ENCODE results near the gene SSBP3. TPM values are rescaled to one million over a fixed set of nuclear protein-coding genes. Genes with fewer than 3 reads are reported as not detected.
"Not testable (repeated sequence)": the region's sequence is repeated elsewhere in the genome, so short reads cannot be mapped to it uniquely, and the experiment has no call there.

SSBP3 gene
- total RNA-seq, 1 donor from 2014 or later: 44.0 TPM

DNA sequence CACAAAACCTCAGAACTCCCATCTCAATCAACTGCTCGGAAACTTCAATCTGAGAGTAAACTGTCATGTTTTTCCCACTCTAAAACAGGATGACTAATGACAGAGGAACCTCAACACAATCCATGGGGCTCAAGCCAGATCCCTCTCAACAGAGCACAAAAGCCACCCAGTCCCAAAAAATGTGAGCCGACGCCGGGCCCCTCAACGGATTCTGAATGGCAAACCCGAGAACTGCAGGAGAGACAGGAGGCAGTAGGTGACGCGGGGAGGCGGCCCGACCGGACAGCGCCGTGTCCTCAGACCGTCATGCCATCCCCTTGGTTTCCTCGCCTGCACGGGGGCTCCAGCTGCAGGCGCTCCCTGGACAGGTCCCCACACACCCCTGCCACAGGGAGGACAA, 53.4 kb downstream of the SSBP3 start:
- H3K27ac ChIP-seq: no peak overlapping the region
- H3K4me3 ChIP-seq: no peak overlapping the region
- H3K27me3 ChIP-seq (ENCODE audit: low read depth): no peaks in the 10 kb centered on the region
- H3K36me3 ChIP-seq: peaks cover 2% of the 10 kb centered on the region
- no peaks in the 10 kb centered on the region for H3K9me3 ChIP-seq
- intact Hi-C loops (cut with DNase I): no loop called here
- H3K4me1 ChIP-seq: peaks cover 38% of the 10 kb centered on the region
- ATAC-seq (no peak), DNase-seq (no peak)
- TF ChIP-seq, protein P1, sequence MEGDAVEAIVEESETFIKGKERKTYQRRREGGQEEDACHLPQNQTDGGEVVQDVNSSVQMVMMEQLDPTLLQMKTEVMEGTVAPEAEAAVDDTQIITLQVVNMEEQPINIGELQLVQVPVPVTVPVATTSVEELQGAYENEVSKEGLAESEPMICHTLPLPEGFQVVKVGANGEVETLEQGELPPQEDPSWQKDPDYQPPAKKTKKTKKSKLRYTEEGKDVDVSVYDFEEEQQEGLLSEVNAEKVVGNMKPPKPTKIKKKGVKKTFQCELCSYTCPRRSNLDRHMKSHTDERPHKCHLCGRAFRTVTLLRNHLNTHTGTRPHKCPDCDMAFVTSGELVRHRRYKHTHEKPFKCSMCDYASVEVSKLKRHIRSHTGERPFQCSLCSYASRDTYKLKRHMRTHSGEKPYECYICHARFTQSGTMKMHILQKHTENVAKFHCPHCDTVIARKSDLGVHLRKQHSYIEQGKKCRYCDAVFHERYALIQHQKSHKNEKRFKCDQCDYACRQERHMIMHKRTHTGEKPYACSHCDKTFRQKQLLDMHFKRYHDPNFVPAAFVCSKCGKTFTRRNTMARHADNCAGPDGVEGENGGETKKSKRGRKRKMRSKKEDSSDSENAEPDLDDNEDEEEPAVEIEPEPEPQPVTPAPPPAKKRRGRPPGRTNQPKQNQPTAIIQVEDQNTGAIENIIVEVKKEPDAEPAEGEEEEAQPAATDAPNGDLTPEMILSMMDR (IDR thresholded peaks at IDR 0.05): no peak

DNA sequence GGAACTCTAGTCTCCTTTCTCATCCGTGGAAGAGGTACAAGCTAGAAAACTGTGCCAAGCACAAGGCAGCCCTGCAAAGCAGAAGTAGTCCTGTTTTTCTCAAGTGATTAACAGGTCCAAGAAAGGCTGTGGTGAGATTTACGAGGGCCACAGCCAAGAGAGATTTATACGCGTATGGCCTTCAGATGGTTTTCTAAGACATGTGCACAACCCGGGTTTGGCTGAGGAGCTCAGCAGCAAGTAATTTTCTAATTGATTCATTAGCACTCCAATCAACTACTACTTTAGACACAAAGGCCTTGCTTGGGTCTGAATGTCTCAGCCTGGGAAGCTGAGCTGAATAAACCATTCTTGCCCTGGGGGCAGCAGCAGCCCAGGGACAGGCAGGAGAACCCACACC, 55.8 kb downstream of the SSBP3 start:
- Histone ChIP-seq H3K4me1 (peaks cover 17% of the 10 kb centered on the region), H3K36me3 (no peaks in the 10 kb centered on the region), H3K9me3 (no peaks in the 10 kb centered on the region), H3K27ac (no peak overlapping the region), H3K27me3 (ENCODE audit: low read depth) (no peaks in the 10 kb centered on the region), H3K4me3 (no peak overlapping the region)
- ATAC-seq: no peak
- intact Hi-C loops (cut with DNase I): no loop called here
- DNase-seq: no peak
- TF ChIP-seq, protein P1 (IDR thresholded peaks at IDR 0.05): no peak

DNA sequence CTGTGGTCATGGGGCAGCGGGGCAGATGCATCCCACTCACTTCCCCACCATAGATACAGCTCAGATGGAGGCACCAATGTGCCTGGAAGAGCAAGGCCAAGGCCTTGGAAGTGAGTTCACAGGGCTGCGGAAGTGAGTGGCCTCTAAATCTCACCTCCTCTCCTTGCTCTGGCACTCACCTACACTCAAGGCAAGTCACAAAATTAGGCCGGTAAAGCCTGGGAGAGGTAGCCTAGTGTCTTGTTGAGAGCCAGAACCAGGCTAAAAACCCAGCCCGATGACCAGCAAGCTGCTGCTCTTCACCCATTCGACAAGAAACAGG, 57.5 kb downstream of the SSBP3 start:
- H3K36me3 ChIP-seq: no peaks in the 10 kb centered on the region
- no peak overlapping the region for H3K4me3 ChIP-seq
- no peak overlapping the region for H3K27ac ChIP-seq
- DNase-seq: no peak
- peaks cover 8% of the 10 kb centered on the region for H3K4me1 ChIP-seq
- no peaks in the 10 kb centered on the region for H3K9me3 ChIP-seq
- ATAC-seq: no peak
- intact Hi-C loops (cut with DNase I): no loop called here
- H3K27me3 ChIP-seq (ENCODE audit: low read depth): no peaks in the 10 kb centered on the region
- TF ChIP-seq, protein P1 (IDR thresholded peaks at IDR 0.05): no peak

DNA sequence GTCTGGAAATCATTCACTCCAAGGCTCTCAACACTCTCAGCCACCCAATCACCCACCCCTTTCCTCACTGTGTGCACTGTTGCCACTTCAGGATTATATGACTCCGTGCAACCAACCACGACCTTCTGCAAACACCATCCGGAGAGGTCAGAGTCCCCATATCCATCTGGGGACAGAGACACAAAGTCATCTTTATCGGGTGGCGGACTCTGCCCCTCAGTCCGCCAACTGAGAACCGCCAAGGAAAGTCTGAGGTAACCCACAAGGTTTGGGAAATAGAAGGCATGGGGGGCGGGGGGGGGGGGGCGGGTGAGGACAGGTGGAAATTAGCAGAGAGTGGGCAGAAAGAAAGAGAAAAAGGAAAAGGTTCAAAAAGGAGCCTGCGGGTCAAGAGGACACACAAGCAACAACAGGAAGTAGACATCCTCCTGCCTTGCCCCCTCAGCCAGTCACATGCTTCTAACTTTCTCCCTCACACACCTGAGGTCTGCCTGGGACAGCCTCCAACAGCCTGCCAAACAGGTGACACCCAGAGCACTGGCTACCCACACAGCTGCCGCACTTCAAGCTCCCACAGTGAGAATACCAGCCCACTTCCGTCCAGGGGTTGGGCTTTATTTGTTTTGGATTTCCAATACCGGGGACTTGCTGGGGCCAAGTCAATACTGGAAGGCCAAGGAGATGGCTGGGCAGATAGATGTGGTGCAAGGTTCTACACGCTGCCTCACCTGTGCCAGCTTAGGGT, 58.1 kb downstream of the SSBP3 start:
- no peak overlapping the region for H3K4me3 ChIP-seq
- TF ChIP-seq, protein P1 (IDR thresholded peaks at IDR 0.05): no peak
- no peak overlapping the region for H3K27ac ChIP-seq
- no peaks in the 10 kb centered on the region for H3K9me3 ChIP-seq
- ATAC-seq (peak; percentile 82 to 89), DNase-seq (peak; percentile 67)
- no peaks in the 10 kb centered on the region for H3K27me3 ChIP-seq (ENCODE audit: low read depth)
- intact Hi-C loops (cut with DNase I): no loop called here
- peaks cover 8% of the 10 kb centered on the region for H3K4me1 ChIP-seq
- H3K36me3 ChIP-seq: no peaks in the 10 kb centered on the region

DNA sequence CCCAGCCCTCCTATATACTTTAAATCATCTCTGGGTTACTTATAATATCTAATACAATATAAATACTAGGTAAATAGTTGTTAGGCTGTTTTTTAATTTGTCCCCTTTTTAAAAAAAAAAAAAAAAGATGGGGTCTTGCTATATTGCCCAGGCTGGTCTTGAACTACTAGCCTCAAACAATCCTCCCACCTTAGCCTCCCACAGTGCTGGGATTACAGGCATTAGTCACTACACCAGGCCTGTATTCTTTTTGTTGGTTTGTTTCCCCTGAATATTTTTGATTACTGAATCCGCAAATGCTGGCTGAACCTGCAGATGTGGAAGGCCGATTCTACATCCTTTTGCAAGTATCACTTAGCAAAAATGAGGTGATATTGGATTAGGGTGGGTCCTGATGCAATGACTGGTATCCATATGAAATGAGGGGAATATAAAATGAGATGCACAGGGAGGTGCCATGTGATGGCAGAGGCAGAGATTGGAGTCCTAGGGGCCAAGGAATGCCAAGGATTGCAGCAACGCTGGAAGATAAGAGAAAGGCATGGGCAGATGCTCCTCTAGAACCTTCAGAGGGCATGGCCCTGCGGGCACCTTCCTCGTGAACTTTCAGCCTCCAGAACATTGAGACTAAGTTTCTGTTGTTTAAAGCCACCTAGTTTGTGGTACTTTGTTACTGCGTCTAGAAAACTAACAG, 58.8 kb downstream of the SSBP3 start:
- H3K4me1 ChIP-seq: peaks cover 8% of the 10 kb centered on the region
- no peak for DNase-seq
- intact Hi-C loops (cut with DNase I): no loop called here
- ATAC-seq: no peak
- H3K27ac ChIP-seq: no peak overlapping the region
- TF ChIP-seq, protein P1 (IDR thresholded peaks at IDR 0.05): no peak
- H3K27me3 ChIP-seq (ENCODE audit: low read depth): no peaks in the 10 kb centered on the region
- no peak overlapping the region for H3K4me3 ChIP-seq
- H3K9me3 ChIP-seq: no peaks in the 10 kb centered on the region
- no peaks in the 10 kb centered on the region for H3K36me3 ChIP-seq

DNA sequence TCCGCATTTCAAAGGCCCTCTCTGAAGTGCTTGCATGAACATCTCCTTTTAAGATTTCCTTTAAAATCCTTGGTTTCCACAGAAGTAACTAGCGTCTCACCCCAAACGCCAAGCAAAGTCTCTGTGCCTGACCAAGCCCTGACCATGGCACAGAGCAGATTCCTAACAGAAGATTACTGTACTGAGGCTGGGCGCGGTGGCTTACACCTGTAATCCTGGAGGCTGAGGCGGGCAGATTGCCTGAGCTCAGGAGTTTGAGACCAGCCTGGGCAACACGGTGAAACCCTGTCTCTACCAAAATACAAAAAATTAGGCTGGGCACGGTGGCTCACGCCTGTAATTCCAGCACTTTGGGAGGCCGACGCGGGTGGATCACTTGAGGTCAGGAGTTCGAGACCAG, 60.6 kb downstream of the SSBP3 start:
- H3K36me3 ChIP-seq; H3K27ac ChIP-seq; H3K27me3 ChIP-seq (ENCODE audit: low read depth); intact Hi-C loops (cut with DNase I); H3K4me1 ChIP-seq; H3K4me3 ChIP-seq; ATAC-seq; DNase-seq; H3K9me3 ChIP-seq: not testable (repeated sequence)

Data from lower lobe of right lung (tissue), 2 donors.